Measurements from ENCODE around the gene CERS6.

DNA sequence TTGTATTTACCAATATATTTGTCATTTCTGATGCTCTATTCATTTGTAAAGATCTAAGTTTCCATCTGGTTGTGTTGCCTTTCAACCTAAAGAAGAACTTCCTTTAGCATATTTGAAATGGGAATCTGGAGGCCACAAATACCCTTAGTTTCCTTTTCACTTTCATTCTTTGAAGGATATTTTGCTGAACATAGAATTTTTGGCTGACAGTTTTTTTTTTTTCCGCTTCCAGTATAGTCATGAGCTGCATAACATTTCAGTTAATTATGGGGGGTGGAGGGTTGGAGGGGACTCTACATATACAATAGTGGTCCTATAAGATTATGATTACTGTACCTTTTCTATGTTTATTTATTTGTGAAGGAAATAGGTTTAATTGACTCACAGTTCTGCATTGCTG is 83.9 kb downstream of the CERS6 start:
- TF ChIP-seq, protein P1, sequence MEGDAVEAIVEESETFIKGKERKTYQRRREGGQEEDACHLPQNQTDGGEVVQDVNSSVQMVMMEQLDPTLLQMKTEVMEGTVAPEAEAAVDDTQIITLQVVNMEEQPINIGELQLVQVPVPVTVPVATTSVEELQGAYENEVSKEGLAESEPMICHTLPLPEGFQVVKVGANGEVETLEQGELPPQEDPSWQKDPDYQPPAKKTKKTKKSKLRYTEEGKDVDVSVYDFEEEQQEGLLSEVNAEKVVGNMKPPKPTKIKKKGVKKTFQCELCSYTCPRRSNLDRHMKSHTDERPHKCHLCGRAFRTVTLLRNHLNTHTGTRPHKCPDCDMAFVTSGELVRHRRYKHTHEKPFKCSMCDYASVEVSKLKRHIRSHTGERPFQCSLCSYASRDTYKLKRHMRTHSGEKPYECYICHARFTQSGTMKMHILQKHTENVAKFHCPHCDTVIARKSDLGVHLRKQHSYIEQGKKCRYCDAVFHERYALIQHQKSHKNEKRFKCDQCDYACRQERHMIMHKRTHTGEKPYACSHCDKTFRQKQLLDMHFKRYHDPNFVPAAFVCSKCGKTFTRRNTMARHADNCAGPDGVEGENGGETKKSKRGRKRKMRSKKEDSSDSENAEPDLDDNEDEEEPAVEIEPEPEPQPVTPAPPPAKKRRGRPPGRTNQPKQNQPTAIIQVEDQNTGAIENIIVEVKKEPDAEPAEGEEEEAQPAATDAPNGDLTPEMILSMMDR (IDR thresholded peaks at IDR 0.05), result no peak
- TF ChIP-seq POLR2A (IDR thresholded peaks at IDR 0.05), result no peak
